HFF-Myc (cell line): ENCODE measurements around the gene CNTN2.

Experiments used
- DNase-seq: peaks from one replicate; pipeline ENCODE4 v3.0.0-alpha.2; 2011; ENCODE audit warnings: low read depth; ENCODE audit errors: extremely low read depth
- H3K4me3 ChIP-seq: replicated peaks from 2 replicates; pipeline ENCODE4 v1.5.1; 2011; ENCODE audit warnings: low read depth, mild to moderate bottlenecking, control low read depth, low read length
- TF ChIP-seq, protein P1 (sequence below): IDR thresholded peaks from 2 replicates; pipeline ENCODE4 v1.5.1; 2012; ENCODE audit warnings: mild to moderate bottlenecking, low read depth, low read length, control low read depth; ENCODE audit errors: missing control alignments

Gene CNTN2

DNA sequence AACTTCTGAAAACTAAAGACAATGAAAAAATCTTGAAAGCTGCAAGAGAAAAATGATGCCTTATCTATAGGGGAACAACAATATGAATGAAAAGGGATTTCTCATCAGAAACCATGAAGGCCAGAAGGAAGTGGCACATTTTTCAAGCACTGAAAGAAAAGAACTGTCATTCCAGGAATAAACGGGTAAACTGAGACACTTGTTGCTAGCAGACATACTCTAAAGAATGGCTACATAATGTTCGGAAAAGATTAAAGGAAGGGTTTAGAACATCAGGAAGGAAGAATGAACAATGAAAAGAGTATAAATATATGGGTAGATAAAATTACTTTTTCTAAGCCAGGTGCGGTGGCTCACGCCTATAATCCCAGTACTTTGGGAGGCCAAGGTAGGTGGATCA is 64.3 kb downstream of the CNTN2 start:
- no peak for DNase-seq
- TF ChIP-seq, protein P1, sequence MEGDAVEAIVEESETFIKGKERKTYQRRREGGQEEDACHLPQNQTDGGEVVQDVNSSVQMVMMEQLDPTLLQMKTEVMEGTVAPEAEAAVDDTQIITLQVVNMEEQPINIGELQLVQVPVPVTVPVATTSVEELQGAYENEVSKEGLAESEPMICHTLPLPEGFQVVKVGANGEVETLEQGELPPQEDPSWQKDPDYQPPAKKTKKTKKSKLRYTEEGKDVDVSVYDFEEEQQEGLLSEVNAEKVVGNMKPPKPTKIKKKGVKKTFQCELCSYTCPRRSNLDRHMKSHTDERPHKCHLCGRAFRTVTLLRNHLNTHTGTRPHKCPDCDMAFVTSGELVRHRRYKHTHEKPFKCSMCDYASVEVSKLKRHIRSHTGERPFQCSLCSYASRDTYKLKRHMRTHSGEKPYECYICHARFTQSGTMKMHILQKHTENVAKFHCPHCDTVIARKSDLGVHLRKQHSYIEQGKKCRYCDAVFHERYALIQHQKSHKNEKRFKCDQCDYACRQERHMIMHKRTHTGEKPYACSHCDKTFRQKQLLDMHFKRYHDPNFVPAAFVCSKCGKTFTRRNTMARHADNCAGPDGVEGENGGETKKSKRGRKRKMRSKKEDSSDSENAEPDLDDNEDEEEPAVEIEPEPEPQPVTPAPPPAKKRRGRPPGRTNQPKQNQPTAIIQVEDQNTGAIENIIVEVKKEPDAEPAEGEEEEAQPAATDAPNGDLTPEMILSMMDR = no peak
- H3K4me3 ChIP-seq = no peak overlapping the region

DNA sequence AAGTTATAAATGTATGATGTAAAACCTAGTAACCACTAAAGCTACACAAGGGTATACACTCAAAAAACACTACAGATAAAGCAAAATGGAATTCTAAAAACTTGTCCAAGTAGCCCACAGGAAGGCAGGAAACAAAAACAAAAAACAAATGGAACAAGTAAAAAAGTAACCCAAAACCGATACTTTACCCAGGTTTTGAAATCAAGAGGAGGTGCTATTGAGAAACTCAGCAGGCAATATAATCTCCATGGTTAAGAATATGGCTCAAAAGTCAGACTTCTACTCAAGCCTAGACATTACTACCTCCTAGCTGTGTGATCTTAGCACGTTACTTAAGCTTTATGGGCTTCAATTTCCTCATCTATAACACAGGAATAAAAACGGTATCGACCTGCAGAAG is 65.5 kb downstream of the CNTN2 start:
- DNase-seq = no peak
- H3K4me3 ChIP-seq = no peak overlapping the region
- TF ChIP-seq, protein P1 = no peak

DNA sequence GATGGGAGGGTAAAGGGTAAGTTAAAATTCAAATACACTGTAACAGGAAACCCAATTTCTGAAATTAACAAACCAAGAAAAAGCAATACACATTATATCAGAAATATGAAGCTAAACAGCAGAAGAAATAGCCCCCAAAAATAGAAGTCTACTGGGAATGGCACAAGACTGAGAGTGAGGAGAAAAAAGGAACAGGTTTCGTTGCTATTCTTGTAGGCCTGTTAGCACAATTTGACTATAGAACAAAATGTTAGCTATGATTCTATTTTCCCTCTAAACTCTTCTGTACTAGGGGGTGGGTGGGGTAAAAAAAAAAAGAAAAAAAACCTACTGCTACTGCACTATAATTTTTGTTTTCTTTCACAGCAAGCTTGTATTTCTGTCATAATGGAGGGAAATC is 66.3 kb downstream of the CNTN2 start:
- DNase-seq = no peak
- TF ChIP-seq, protein P1 = no peak
- H3K4me3 ChIP-seq = no peak overlapping the region

DNA sequence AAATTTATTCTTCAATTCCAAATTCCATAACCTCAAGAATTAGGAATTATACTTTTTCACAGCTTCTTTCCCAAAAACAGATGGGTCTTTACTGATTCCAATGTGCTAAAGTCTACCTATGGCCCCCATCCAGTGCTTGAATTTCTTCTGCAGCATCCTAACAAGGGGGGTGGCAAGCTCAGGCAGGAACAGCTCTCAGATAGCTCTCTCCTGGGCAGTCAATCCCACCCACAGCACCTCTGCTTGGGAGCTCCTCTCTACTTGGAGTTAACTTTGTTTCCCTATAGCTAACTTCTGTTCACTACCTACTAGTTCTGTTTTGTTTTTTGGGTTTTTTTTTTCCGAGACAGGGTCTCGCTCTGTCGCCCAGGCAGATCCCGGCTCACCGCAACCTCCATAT is 66.7 kb downstream of the CNTN2 start:
- DNase-seq = no peak
- TF ChIP-seq, protein P1 = no peak
- H3K4me3 ChIP-seq = no peak overlapping the region

DNA sequence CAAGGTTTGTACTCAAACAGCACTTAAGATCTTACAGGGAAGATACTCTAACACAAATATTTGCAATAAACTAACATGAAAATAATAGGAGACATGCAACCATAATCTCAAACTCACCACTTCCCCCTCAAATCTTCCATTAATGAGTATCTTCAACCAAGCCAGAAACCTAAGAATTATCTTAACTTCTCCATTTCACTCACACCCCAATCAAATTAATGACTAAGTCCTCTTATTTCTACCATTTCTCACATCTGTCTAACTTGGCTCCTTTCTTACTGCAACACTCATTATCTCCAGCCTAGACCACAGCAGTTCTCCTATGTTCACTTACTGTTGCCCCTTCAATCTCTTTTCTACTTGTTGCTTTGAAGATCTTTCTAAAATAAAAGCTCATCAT is 68.3 kb downstream of the CNTN2 start:
- H3K4me3 ChIP-seq = no peak overlapping the region
- TF ChIP-seq, protein P1 = no peak
- no peak for DNase-seq

DNA sequence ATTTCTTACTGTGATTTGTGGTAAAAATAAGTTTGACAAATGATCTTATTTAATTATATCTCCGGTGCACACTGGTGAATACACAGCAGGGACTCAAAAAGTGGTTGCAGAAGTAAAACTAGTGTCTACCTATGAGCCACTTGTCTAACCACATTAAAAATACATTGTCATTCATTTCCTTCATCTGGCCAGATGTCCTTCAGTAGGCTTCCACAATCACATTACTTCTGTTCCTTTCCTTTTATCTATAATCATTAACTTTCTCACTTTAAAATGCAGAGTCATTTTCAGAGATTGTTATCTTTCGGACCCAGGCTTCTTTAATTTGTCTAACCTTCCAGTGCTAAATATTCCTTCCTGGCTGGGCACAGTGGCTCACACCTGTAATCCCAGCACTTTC is 75.7 kb downstream of the CNTN2 start:
- DNase-seq = no peak
- H3K4me3 ChIP-seq = no peak overlapping the region
- TF ChIP-seq, protein P1 = no peak
